GM23338 (cell line): Measurements from ENCODE around the gene CYTH3. TPM values are rescaled to one million over a fixed set of nuclear protein-coding genes. Genes with fewer than 3 reads are reported as not detected.

Source experiments
- ATAC-seq: fragments of 200-7000 bp; cut with Tn5 transposase; 3 replicates; pipeline ENCODE4 v1.9.1; 2020
- DNase-seq: peaks from one replicate; pipeline ENCODE4 v3.0.0-alpha.2; 2015; ENCODE audit warnings: low spot score
- H2AFZ ChIP-seq: fragments of 200-600 bp; sonication (generic); 2 replicates; pipeline ENCODE4 v1.8.0; 2016; ENCODE audit warnings: antibody characterized with exemption, mild to moderate bottlenecking, moderate library complexity
- H3F3A ChIP-seq: fragments of 200-600 bp; sonication (generic); replicated peaks from 2 replicates; pipeline ENCODE4 v1.8.0; 2017; ENCODE audit warnings: antibody characterized with exemption, mixed run types, low read depth
- H3K27ac ChIP-seq: fragments of 200-600 bp; sonication (generic); 2 replicates; pipeline ENCODE4 v1.6.1; 2016; ENCODE audit warnings: low read depth
- H3K27me3 ChIP-seq: fragments of 200-600 bp; sonication (generic); 2 replicates; pipeline ENCODE4 v1.8.0; 2016; ENCODE audit warnings: mild to moderate bottlenecking, mixed run types, moderate library complexity; ENCODE audit not compliant: insufficient read depth
- H3K36me3 ChIP-seq: fragments of 200-600 bp; sonication (generic); 2 replicates; pipeline ENCODE4 v1.8.0; 2016; ENCODE audit warnings: mild to moderate bottlenecking; ENCODE audit not compliant: insufficient read depth
- H3K4me1 ChIP-seq: fragments of 200-600 bp; sonication (generic); 2 replicates; pipeline ENCODE4 v1.8.0; 2016; ENCODE audit warnings: mild to moderate bottlenecking, moderate library complexity; ENCODE audit not compliant: insufficient read depth
- H3K4me2 ChIP-seq: fragments of 200-600 bp; sonication (generic); 2 replicates; pipeline ENCODE4 v1.7.1; 2017; ENCODE audit warnings: mixed run types
- H3K4me3 ChIP-seq: fragments of 200-600 bp; sonication (generic); 2 replicates; pipeline ENCODE4 v1.6.1; 2016; ENCODE audit warnings: mixed run types
- H3K79me2 ChIP-seq: fragments of 200-600 bp; sonication (generic); replicated peaks from 2 replicates; pipeline ENCODE4 v1.8.0; 2017; ENCODE audit warnings: mild to moderate bottlenecking; ENCODE audit not compliant: insufficient read depth
- H3K9me2 ChIP-seq: fragments of 200-600 bp; sonication (generic); 2 replicates; pipeline ENCODE4 v1.8.0; 2017; ENCODE audit not compliant: insufficient read depth
- H4K20me1 ChIP-seq: fragments of 200-600 bp; sonication (generic); replicated peaks from 2 replicates; pipeline ENCODE4 v1.8.0; 2017; ENCODE audit warnings: mild to moderate bottlenecking; ENCODE audit not compliant: insufficient read depth
- H3K27ac Mint-ChIP-seq: 2 replicates; pipeline ENCODE4 v1.8.0; 2020; ENCODE audit warnings: inconsistent platforms, mild to moderate bottlenecking, moderate library complexity, mixed read lengths
- H3K27me3 Mint-ChIP-seq: 3 replicates; pipeline ENCODE4 v1.8.0; 2022; ENCODE audit warnings: low read depth, mild to moderate bottlenecking, moderate library complexity, mixed read lengths, inconsistent platforms; ENCODE audit not compliant: insufficient read depth, poor library complexity
- H3K36me3 Mint-ChIP-seq: 3 replicates; pipeline ENCODE4 v1.8.0; 2021; ENCODE audit warnings: low read depth, mild to moderate bottlenecking, inconsistent platforms, moderate library complexity, mixed read lengths
- H3K4me1 Mint-ChIP-seq: 3 replicates; pipeline ENCODE4 v1.8.0; 2020; ENCODE audit warnings: mild to moderate bottlenecking, inconsistent platforms, mixed read lengths
- H3K4me3 Mint-ChIP-seq: 3 replicates; pipeline ENCODE4 v1.8.0; 2021; ENCODE audit warnings: moderate library complexity, mild to moderate bottlenecking, inconsistent platforms, mixed read lengths
- H3K9me3 Mint-ChIP-seq: 3 replicates; pipeline ENCODE4 v1.8.0; 2020; ENCODE audit warnings: moderate library complexity, mild to moderate bottlenecking, inconsistent platforms, mixed read lengths
- CREB1 ChIP-seq: fragments of 250-450 bp; sonication (Bioruptor Pico); IDR thresholded peaks from 2 replicates; pipeline ENCODE4 v1.5.0; 2020; ENCODE audit warnings: low read depth, mild to moderate bottlenecking, moderate library complexity
- CTCF ChIP-seq, 2 experiments: fragments of 200-600 bp in 1 of 2; sonication (generic) in 1 of 2; conservative IDR thresholded peaks; 2 replicates each; pipeline versions ENCODE4 v1.5.1 to v1.6.1; 2016 to 2017; ENCODE audit warnings: antibody characterized with exemption in 2 of 2, low read depth in 2 of 2, mild to moderate bottlenecking in 2 of 2, moderate library complexity in 1 of 2
- ETS1 ChIP-seq: IDR thresholded peaks from 2 replicates; pipeline ENCODE4 v1.6.1; 2016; ENCODE audit warnings: antibody characterized with exemption
- EZH2 ChIP-seq: fragments of 200-600 bp; sonication (generic); IDR thresholded peaks from one replicate; pipeline ENCODE4 v1.8.0; 2017; ENCODE audit warnings: antibody characterized with exemption, mild to moderate bottlenecking, low read depth; ENCODE audit not compliant: unreplicated experiment
- EZH2phosphoT487 ChIP-seq: fragments of 200-600 bp; sonication (generic); IDR thresholded peaks from one replicate; pipeline ENCODE4 v1.8.1; 2018; ENCODE audit warnings: antibody characterized with exemption; ENCODE audit not compliant: unreplicated experiment
- JUNB ChIP-seq: IDR thresholded peaks from one replicate; pipeline ENCODE4 v1.6.1; 2016; ENCODE audit warnings: antibody characterized with exemption; ENCODE audit not compliant: unreplicated experiment
- NANOG ChIP-seq: IDR thresholded peaks from 2 replicates; pipeline ENCODE4 v1.6.1; 2016; ENCODE audit warnings: antibody characterized with exemption, borderline replicate concordance
- POLR2AphosphoS5 ChIP-seq: IDR thresholded peaks from 2 replicates; pipeline ENCODE4 v1.6.1; 2016; ENCODE audit warnings: antibody characterized with exemption, low read depth
- REST ChIP-seq: IDR thresholded peaks from one replicate; pipeline ENCODE4 v1.6.1; 2018; ENCODE audit warnings: antibody characterized with exemption; ENCODE audit not compliant: unreplicated experiment
- STAT1 ChIP-seq: IDR thresholded peaks from one replicate; pipeline ENCODE4 v1.6.1; 2016; ENCODE audit warnings: antibody characterized with exemption; ENCODE audit not compliant: unreplicated experiment
- ZNF114 ChIP-seq: fragments of 250-450 bp; sonication (Bioruptor Pico); IDR thresholded peaks from 2 replicates; pipeline ENCODE4 v1.5.0; 2020; ENCODE audit warnings: mild to moderate bottlenecking, moderate library complexity
- ZNF331 ChIP-seq: fragments of 250-450 bp; sonication (Bioruptor Pico); IDR thresholded peaks from 2 replicates; pipeline ENCODE4 v1.5.0; 2020; ENCODE audit warnings: low read depth, mild to moderate bottlenecking, moderate library complexity
- ZNF462 ChIP-seq: fragments of 250-450 bp; sonication (Bioruptor Pico); IDR thresholded peaks from 2 replicates; pipeline ENCODE4 v1.5.0; 2020; ENCODE audit warnings: mild to moderate bottlenecking, moderate library complexity
- polyA plus RNA-seq: library from polyadenylated mRNA; unstranded; fragments of >200 nt; fragmentation: Nextera tagmentation; extraction: Ambion mirVana; gene quantifications from 2 replicates; pipeline ENCODE4 v1.2.1, GENCODE V29; 2016
- total RNA-seq: library from RNA; depleted of rRNA; stranded (reverse); fragments of >200 nt; shearing (Covaris generic); gene quantifications from 2 replicates; pipeline ENCODE4 v1.2.3, GENCODE V29; 2014

CYTH3 gene
- total and polyA plus RNA-seq, 2 experiments from 2014 or later, result 4.6 to 15.3 TPM

GRCh38 chr7:6305330-6305729 is 32.9 kb upstream of the CYTH3 start:
- H3F3A ChIP-seq, result no peaks in the 10 kb centered on the region
- no peak overlapping the region for H3K4me3 ChIP-seq
- DNase-seq (no peak), ATAC-seq (no peak)
- no peaks in the 10 kb centered on the region for H3K79me2 ChIP-seq
- Mint-ChIP-seq H3K9me3 (no peaks in the 10 kb centered on the region), H3K4me3 (no peak overlapping the region), H3K4me1 (no peaks in the 10 kb centered on the region), H3K27ac (no peak overlapping the region), H3K27me3 (peaks cover 2% of the 10 kb centered on the region), H3K36me3 (no peaks in the 10 kb centered on the region)
- H3K4me1 ChIP-seq, result no peaks in the 10 kb centered on the region
- H3K27me3 ChIP-seq, result no peaks in the 10 kb centered on the region
- no peak overlapping the region for H2AFZ ChIP-seq
- H3K27ac ChIP-seq, result no peak overlapping the region
- H3K4me2 ChIP-seq, result no peak overlapping the region
- no peaks in the 10 kb centered on the region for H4K20me1 ChIP-seq
- no peaks in the 10 kb centered on the region for H3K9me2 ChIP-seq
- TF ChIP-seq ZNF462 (CRISPR knock-in tag) (no peak), ETS1 (no peak), NANOG (no peak), CTCF (conservative IDR thresholded peaks at IDR 0.05; ENCODE audit: low read depth in 2 of 2) (no peak), EZH2 (no peak), EZH2phosphoT487 (no peak), ZNF331 (CRISPR knock-in tag) (no peak), REST (no peak), POLR2AphosphoS5 (no peak), JUNB (no peak), CREB1 (no peak), STAT1 (no peak), ZNF114 (no peak)
- no peaks in the 10 kb centered on the region for H3K36me3 ChIP-seq
